Measurements from ENCODE around the gene MATN3. TPM values are rescaled to one million over a fixed set of nuclear protein-coding genes. Genes with fewer than 3 reads are reported as not detected.

The MATN3 gene
- total and polyA plus RNA-seq, 2 of the 13 experiments (the other 11 are each of a cell fraction or from before 2014, with no cell fraction given): 36.1 to 208 TPM

DNA sequence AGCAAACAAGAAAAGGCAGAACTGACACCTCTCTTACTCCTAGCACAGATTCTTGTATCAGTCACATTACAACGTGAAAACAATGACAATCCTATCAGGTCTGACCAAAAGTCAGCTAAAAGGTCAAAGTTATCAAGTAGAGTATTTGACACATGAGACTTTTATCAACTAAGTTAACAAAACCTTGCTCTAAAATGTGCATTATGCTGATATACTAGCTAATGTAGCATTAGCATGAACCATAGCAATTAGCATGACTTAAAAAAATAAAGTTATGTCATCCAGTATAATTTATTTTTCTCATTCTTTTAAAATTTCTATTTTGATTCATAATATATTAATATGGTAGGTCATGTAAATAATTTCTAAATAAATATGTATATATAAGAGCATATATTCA, 69.3 kb downstream of the MATN3 start:
- WGBS (ENCODE audit: low lambda C conversion rate): 28% methylated on average over 1 of the region's 1 CpG
- Histone ChIP-seq H2AFZ (ENCODE audit: low read length) (no peak overlapping the region), H3K27ac (ENCODE audit: extremely low read length, insufficient read depth, low read length) (no peak overlapping the region), H3K79me2 (ENCODE audit: insufficient read depth, low read length) (no peaks in the 10 kb centered on the region), H3K4me3 (replicated peaks in 1 of 3; ENCODE audit: insufficient read depth in 1 of 3, low read depth in 2 of 3, low read length in 3 of 3) (no peak overlapping the region), H3K36me3 (replicated peaks in 1 of 2; ENCODE audit: control insufficient read depth in 1 of 2, insufficient read depth in 2 of 2, low read length in 2 of 2) (peaks cover 5 to 32% of the 10 kb centered on the region in 2 experiments), H3K4me1 (ENCODE audit: insufficient read depth, low read length) (no peaks in the 10 kb centered on the region), H3K9ac (ENCODE audit: insufficient read depth, low read depth, low read length) (no peak overlapping the region), H3K4me2 (ENCODE audit: low read depth, low read length) (no peak overlapping the region), H3K27me3 (ENCODE audit: control insufficient read depth in 1 of 2, insufficient read depth in 2 of 2, low read length in 2 of 2) (no peaks in the 10 kb centered on the region), H4K20me1 (ENCODE audit: insufficient read depth, low read length) (no peaks in the 10 kb centered on the region), H3K9me3 (ENCODE audit: low read length) (no peaks in the 10 kb centered on the region)
- FAIRE-seq: no peak
- ChIA-PET POLR2A (no interaction called here), CTCF (ENCODE audit: low intra/inter-chr PET ratio, low total read pairs) (no interaction called here)
- intact Hi-C loops (cut with micrococcal nuclease; ENCODE audit: unreplicated experiment) (no loop called here), in situ Hi-C loops (cut with HindIII; ENCODE audit: extremely low pct_ligation_motif_present, low pct_unique_long_range_greater_than_20kb) (no loop called here)
- DNase-seq (ENCODE audit: low spot score): no peak
- TF ChIP-seq POLR2AphosphoS5 (IDR thresholded peaks at IDR 0.05; ENCODE audit: low read depth, low read length) (no peak), ZNF614 (CRISPR knock-in tag; IDR thresholded peaks at IDR 0.05; ENCODE audit: borderline replicate concordance) (no peak), EZH2 (conservative IDR thresholded peaks at IDR 0.05; ENCODE audit: low read depth, low read length) (no peak), ZNF446 (CRISPR knock-in tag; IDR thresholded peaks at IDR 0.05) (no peak), SSRP1 (CRISPR knock-in tag; IDR thresholded peaks at IDR 0.05) (no peak), ZNF598 (CRISPR knock-in tag; IDR thresholded peaks at IDR 0.05; ENCODE audit: borderline replicate concordance) (no peak), NAIF1 (CRISPR knock-in tag; IDR thresholded peaks at IDR 0.05; ENCODE audit: borderline replicate concordance) (no peak), PLRG1 (conservative IDR thresholded peaks at IDR 0.05) (no peak)
- TF ChIP-seq, protein P1, sequence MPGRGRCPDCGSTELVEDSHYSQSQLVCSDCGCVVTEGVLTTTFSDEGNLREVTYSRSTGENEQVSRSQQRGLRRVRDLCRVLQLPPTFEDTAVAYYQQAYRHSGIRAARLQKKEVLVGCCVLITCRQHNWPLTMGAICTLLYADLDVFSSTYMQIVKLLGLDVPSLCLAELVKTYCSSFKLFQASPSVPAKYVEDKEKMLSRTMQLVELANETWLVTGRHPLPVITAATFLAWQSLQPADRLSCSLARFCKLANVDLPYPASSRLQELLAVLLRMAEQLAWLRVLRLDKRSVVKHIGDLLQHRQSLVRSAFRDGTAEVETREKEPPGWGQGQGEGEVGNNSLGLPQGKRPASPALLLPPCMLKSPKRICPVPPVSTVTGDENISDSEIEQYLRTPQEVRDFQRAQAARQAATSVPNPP (CRISPR knock-in tag; IDR thresholded peaks at IDR 0.05): no peak
- TF ChIP-seq, protein P2, sequence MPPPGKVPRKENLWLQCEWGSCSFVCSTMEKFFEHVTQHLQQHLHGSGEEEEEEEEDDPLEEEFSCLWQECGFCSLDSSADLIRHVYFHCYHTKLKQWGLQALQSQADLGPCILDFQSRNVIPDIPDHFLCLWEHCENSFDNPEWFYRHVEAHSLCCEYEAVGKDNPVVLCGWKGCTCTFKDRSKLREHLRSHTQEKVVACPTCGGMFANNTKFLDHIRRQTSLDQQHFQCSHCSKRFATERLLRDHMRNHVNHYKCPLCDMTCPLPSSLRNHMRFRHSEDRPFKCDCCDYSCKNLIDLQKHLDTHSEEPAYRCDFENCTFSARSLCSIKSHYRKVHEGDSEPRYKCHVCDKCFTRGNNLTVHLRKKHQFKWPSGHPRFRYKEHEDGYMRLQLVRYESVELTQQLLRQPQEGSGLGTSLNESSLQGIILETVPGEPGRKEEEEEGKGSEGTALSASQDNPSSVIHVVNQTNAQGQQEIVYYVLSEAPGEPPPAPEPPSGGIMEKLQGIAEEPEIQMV (CRISPR knock-in tag; IDR thresholded peaks at IDR 0.05; ENCODE audit: low read depth): no peak
- TF ChIP-seq, protein P3, sequence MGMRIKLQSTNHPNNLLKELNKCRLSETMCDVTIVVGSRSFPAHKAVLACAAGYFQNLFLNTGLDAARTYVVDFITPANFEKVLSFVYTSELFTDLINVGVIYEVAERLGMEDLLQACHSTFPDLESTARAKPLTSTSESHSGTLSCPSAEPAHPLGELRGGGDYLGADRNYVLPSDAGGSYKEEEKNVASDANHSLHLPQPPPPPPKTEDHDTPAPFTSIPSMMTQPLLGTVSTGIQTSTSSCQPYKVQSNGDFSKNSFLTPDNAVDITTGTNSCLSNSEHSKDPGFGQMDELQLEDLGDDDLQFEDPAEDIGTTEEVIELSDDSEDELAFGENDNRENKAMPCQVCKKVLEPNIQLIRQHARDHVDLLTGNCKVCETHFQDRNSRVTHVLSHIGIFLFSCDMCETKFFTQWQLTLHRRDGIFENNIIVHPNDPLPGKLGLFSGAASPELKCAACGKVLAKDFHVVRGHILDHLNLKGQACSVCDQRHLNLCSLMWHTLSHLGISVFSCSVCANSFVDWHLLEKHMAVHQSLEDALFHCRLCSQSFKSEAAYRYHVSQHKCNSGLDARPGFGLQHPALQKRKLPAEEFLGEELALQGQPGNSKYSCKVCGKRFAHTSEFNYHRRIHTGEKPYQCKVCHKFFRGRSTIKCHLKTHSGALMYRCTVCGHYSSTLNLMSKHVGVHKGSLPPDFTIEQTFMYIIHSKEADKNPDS (CRISPR knock-in tag; IDR thresholded peaks at IDR 0.05): no peak
- no peak for ATAC-seq
- no TSS peak for BruUV-seq (replicated peaks)

Measured in HepG2 (cell line).